Anterior cingulate cortex (tissue), 58 donors: ENCODE measurements around the gene DDIT3.

Experiments
- DNase-seq, 58 donors: peaks; one replicate each; lab custom pipeline; 2025; lab: John Stamatoyannopoulos, UW

The DDIT3 gene

GRCh38 chr12:57471661-57472060, 48.7 kb downstream of the DDIT3 start:
- DNase-seq = no peak

- DNase-seq = no peak
Observed at GRCh38 chr12:57470970-57471656, 49.2 kb downstream of the DDIT3 start.

GRCh38 chr12:57470286-57470969, 49.9 kb downstream of the DDIT3 start:
- no peak for DNase-seq

GRCh38 chr12:57469296-57470164, 50.8 kb downstream of the DDIT3 start:
- no peak for DNase-seq

- no peak for DNase-seq
Observed at GRCh38 chr12:57467915-57468314, 52.4 kb downstream of the DDIT3 start.

GRCh38 chr12:57467212-57467874, 53.0 kb downstream of the DDIT3 start:
- DNase-seq = no peak
